Nephron progenitor cell (in vitro differentiated cells): ENCODE data around the gene ARPP19.

Experiments used
- DNase-seq: peaks from one replicate; pipeline ENCODE4 v3.0.0; 2021
- H3K27ac Mint-ChIP-seq: 2 replicates; pipeline ENCODE4 v1.8.0; 2021; ENCODE audit warnings: mild to moderate bottlenecking, moderate library complexity, mixed read lengths
- H3K27me3 Mint-ChIP-seq: 2 replicates; pipeline ENCODE4 v1.8.0; 2021; ENCODE audit warnings: mild to moderate bottlenecking, low read depth, mixed read lengths; ENCODE audit not compliant: poor library complexity
- H3K36me3 Mint-ChIP-seq: 2 replicates; pipeline ENCODE4 v1.8.0; 2021; ENCODE audit warnings: low read depth, mixed read lengths
- H3K4me1 Mint-ChIP-seq: 2 replicates; pipeline ENCODE4 v1.8.0; 2021; ENCODE audit warnings: mixed read lengths
- H3K4me3 Mint-ChIP-seq: 2 replicates; pipeline ENCODE4 v1.8.0; 2021; ENCODE audit warnings: mild to moderate bottlenecking, moderate library complexity, mixed read lengths
- H3K9me3 Mint-ChIP-seq: 2 replicates; pipeline ENCODE4 v1.8.0; 2021; ENCODE audit warnings: mild to moderate bottlenecking, moderate library complexity, mixed read lengths
- CTCF ChIP-seq: fragments of 200-600 bp; sonication (generic); IDR thresholded peaks from 2 replicates; pipeline ENCODE4 v1.5.0; 2021; ENCODE audit warnings: antibody characterized with exemption

ARPP19 gene

GRCh38 chr15:52499506-52499905 lies 69.3 kb downstream of the ARPP19 start:
- H3K9me3 Mint-ChIP-seq = no peaks in the 10 kb centered on the region
- H3K27ac Mint-ChIP-seq = no peak overlapping the region
- no peak for TF ChIP-seq CTCF
- H3K27me3 Mint-ChIP-seq = no peaks in the 10 kb centered on the region
- no peaks in the 10 kb centered on the region for H3K4me1 Mint-ChIP-seq
- H3K36me3 Mint-ChIP-seq = no peaks in the 10 kb centered on the region
- no peak overlapping the region for H3K4me3 Mint-ChIP-seq
- DNase-seq = no peak

GRCh38 chr15:52498706-52499105 lies 70.1 kb downstream of the ARPP19 start:
- no peak for TF ChIP-seq CTCF
- H3K9me3 Mint-ChIP-seq = no peaks in the 10 kb centered on the region
- H3K27me3 Mint-ChIP-seq = no peaks in the 10 kb centered on the region
- H3K36me3 Mint-ChIP-seq = no peaks in the 10 kb centered on the region
- H3K27ac Mint-ChIP-seq = no peak overlapping the region
- H3K4me1 Mint-ChIP-seq = no peaks in the 10 kb centered on the region
- H3K4me3 Mint-ChIP-seq = no peak overlapping the region
- DNase-seq = no peak
